Naive thymus-derived CD4-positive, alpha-beta T cell (primary cell): Measurements from ENCODE around the gene RAMP2. TPM values are rescaled to one million over a fixed set of nuclear protein-coding genes. Genes with fewer than 3 reads are reported as not detected.

Source experiments
- ATAC-seq: fragments of 150-1000 bp; cut with Tn5 transposase; 2 replicates; pipeline ENCODE4 v1.10.0; 2021; ENCODE audit warnings: mild to moderate bottlenecking, moderate library complexity
- CTCF ChIA-PET: fragments of 350-600 bp; sonication (Branson Sonifier 250); formaldehyde crosslinking; loops from one replicate; lab custom pipeline; 2021; ENCODE audit warnings: antibody characterized with exemption; lab: Charles Lee
- POLR2A ChIA-PET: fragments of 350-600 bp; sonication (Branson Sonifier 250); formaldehyde crosslinking; loops from one replicate; lab custom pipeline; 2021; ENCODE audit warnings: antibody characterized with exemption, inconsistent platforms; lab: Charles Lee
- DNase-seq, 9 donors: peaks; one replicate each; pipeline versions ENCODE4 v3.0.0 to v3.0.0-alpha.2; 2020 to 2022; ENCODE audit warnings: mixed read lengths in 1 of 9
- H3K27ac ChIP-seq: one replicate; pipeline ENCODE4 v1.7.0; 2013; ENCODE audit warnings: mild to moderate bottlenecking, low read depth, low read length, moderate library complexity
- H3K27me3 ChIP-seq, 2 donors: one replicate each; pipeline ENCODE4 v1.7.0; 2013; ENCODE audit warnings: low read length in 2 of 2, mild to moderate bottlenecking in 2 of 2, moderate library complexity in 2 of 2; ENCODE audit not compliant: control insufficient read depth in 2 of 2, insufficient read depth in 2 of 2
- H3K36me3 ChIP-seq, 3 experiments: 1 replicate in 2 of 3; 2 replicates in 1 of 3; pipeline ENCODE4 v1.7.0; 2013; ENCODE audit warnings: low read length in 3 of 3, mild to moderate bottlenecking in 3 of 3, moderate library complexity in 1 of 3; ENCODE audit not compliant: insufficient read depth in 3 of 3, control insufficient read depth in 2 of 3
- H3K4me1 ChIP-seq, 2 donors: one replicate each; pipeline ENCODE4 v1.7.0; 2013; ENCODE audit warnings: low read length in 2 of 2, mild to moderate bottlenecking in 2 of 2, moderate library complexity in 1 of 2; ENCODE audit not compliant: control insufficient read depth in 2 of 2, insufficient read depth in 2 of 2
- H3K4me3 ChIP-seq: 2 replicates; pipeline ENCODE4 v1.7.0; 2013; ENCODE audit warnings: mild to moderate bottlenecking, low read length
- H3K9me3 ChIP-seq, 3 experiments: 1 replicate in 2 of 3; 2 replicates in 1 of 3; pipeline ENCODE4 v1.7.0; 2013; ENCODE audit warnings: low read length in 3 of 3; ENCODE audit not compliant: control insufficient read depth in 2 of 3
- H3K27ac Mint-ChIP-seq, 9 donors: one replicate each; pipeline ENCODE4 v1.8.0; 2020 to 2022; ENCODE audit warnings: mixed read lengths in 9 of 9, mild to moderate bottlenecking in 8 of 9, moderate library complexity in 5 of 9, inconsistent platforms in 2 of 9
- H3K27me3 Mint-ChIP-seq, 5 donors: one replicate each; pipeline ENCODE4 v1.8.0; 2021 to 2022; ENCODE audit warnings: mixed read lengths in 5 of 5, mild to moderate bottlenecking in 1 of 5
- H3K36me3 Mint-ChIP-seq, 5 donors: one replicate each; pipeline ENCODE4 v1.8.0; 2020 to 2022; ENCODE audit warnings: mixed read lengths in 5 of 5, mild to moderate bottlenecking in 3 of 5, inconsistent platforms in 1 of 5
- H3K4me1 Mint-ChIP-seq, 7 donors: one replicate each; pipeline ENCODE4 v1.8.0; 2020 to 2022; ENCODE audit warnings: mixed read lengths in 7 of 7, mild to moderate bottlenecking in 3 of 7, inconsistent platforms in 1 of 7
- H3K4me3 Mint-ChIP-seq, 10 donors: one replicate each; pipeline ENCODE4 v1.8.0; 2020 to 2022; ENCODE audit warnings: mild to moderate bottlenecking in 10 of 10, mixed read lengths in 10 of 10, moderate library complexity in 6 of 10, inconsistent platforms in 2 of 10
- H3K9me3 Mint-ChIP-seq, 11 donors: one replicate each; pipeline ENCODE4 v1.8.0; 2020 to 2022; ENCODE audit warnings: mixed read lengths in 11 of 11, mild to moderate bottlenecking in 4 of 11, inconsistent platforms in 1 of 11, moderate library complexity in 1 of 11
- intact Hi-C, 2 donors: fragments of 100-400 bp; cut with micrococcal nuclease; formaldehyde crosslinking; loops; one replicate each; pipeline ENCODE4 v1.15.1; 2023
- polyA plus RNA-seq, 2 donors: library from polyadenylated mRNA; unstranded; fragments of 300-500 nt; fragmentation: Illumina TruSeq; gene quantifications; one replicate each; pipeline ENCODE4 v1.2.3, GENCODE V29; 2021
- total RNA-seq, 6 experiments: library from RNA in 5 of 6; stranded (reverse) in 5 of 6; gene quantifications; 1 replicate in 5 of 6; 2 replicates in 1 of 6; pipeline ENCODE4 v1.2.3 and lab custom pipeline; 2021 to 2026

The RAMP2 gene
- total and polyA plus RNA-seq, 7 experiments from 2014 or later, result not detected

DNA sequence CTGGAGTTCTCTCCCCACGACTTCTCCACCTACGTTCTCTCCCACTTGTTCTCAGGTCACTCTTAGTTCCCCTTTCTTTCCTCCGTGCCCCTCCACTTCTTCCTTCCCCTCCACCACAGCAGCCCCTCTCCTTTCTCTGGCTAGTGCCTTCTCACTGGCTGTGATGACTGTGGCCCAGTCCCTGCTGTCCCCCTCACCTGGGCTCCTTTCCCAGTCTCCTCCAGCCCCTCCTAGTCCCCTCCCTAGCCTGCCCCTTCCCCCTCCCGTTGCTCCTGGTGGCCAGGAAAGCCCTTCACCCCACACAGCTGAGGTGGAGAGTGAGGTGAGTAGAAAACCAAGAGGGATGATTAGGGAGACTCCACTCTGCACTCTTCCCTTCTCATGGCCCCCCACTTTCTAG, 34.0 kb downstream of the RAMP2 start:
- peaks cover 0 to 8% (median 3%) of the 10 kb centered on the region in 5 donors for H3K27me3 Mint-ChIP-seq
- H3K36me3 ChIP-seq, result peaks cover 0 to 4% (median 0%) of the 10 kb centered on the region in 3 experiments
- no peak for ATAC-seq
- H3K9me3 ChIP-seq, result no peaks in the 10 kb centered on the region
- peaks cover 0 to 5% (median 0%) of the 10 kb centered on the region in 11 donors for H3K9me3 Mint-ChIP-seq
- H3K27me3 ChIP-seq, result no peaks in the 10 kb centered on the region
- intact Hi-C loops, result no loop called here
- peaks cover 22 to 34% (median 31%) of the 10 kb centered on the region in 7 donors for H3K4me1 Mint-ChIP-seq
- H3K4me3 Mint-ChIP-seq, result no peak overlapping the region
- DNase-seq, result no peak
- POLR2A ChIA-PET, result interaction anchor here (4.2 kb wide), 1 partner anchor 22 kb away, joined by 19 read pairs; the partner anchor contains the start of gene VPS25
- no peak overlapping the region for H3K4me3 ChIP-seq
- CTCF ChIA-PET, result no interaction called here
- H3K27ac Mint-ChIP-seq, result no peak overlapping the region
- H3K4me1 ChIP-seq, result peaks cover 8 to 10% of the 10 kb centered on the region in 2 donors
- H3K27ac ChIP-seq, result no peak overlapping the region
- H3K36me3 Mint-ChIP-seq, result peaks cover 0 to 13% (median 5%) of the 10 kb centered on the region in 5 donors

DNA sequence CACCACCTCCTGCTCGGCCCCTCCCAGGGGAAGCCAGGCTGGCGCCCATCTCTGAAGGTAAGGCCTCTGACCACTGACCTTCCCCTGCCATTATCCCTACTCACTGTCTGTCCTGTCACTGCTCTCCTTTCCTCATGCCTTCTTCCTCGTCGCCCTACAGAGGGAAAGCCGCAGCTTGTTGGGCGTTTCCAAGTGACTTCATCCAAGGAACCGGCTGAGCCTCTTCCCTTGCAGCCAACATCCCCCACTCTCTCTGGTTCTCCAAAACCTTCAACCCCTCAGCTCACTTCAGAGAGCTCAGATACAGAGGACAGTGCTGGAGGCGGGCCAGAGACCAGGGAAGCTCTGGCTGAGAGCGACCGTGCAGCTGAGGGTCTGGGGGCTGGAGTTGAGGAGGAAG, 34.4 kb downstream of the RAMP2 start:
- no peak for ATAC-seq
- H3K36me3 Mint-ChIP-seq, result peaks cover 0 to 13% (median 5%) of the 10 kb centered on the region in 5 donors
- H3K4me1 ChIP-seq, result peaks cover 8 to 10% of the 10 kb centered on the region in 2 donors
- H3K9me3 Mint-ChIP-seq, result peaks cover 0 to 3% (median 0%) of the 10 kb centered on the region in 11 donors
- peaks cover 22 to 34% (median 31%) of the 10 kb centered on the region in 7 donors for H3K4me1 Mint-ChIP-seq
- CTCF ChIA-PET, result no interaction called here
- no peak overlapping the region for H3K4me3 ChIP-seq
- H3K27me3 Mint-ChIP-seq, result peaks cover 0 to 11% (median 0%) of the 10 kb centered on the region in 5 donors
- no peaks in the 10 kb centered on the region for H3K27me3 ChIP-seq
- H3K4me3 Mint-ChIP-seq, result peak overlapping the region in 4 of 10 donors; percentile 33 to 54 (median 44)
- DNase-seq, result no peak
- POLR2A ChIA-PET, result interaction anchor here (0.6 to 4.2 kb wide), 2 partner anchors 22 to 781 kb away, joined by 3 to 19 read pairs; partner anchors contain the start of gene VPS25
- no peak overlapping the region for H3K27ac ChIP-seq
- no peaks in the 10 kb centered on the region for H3K9me3 ChIP-seq
- intact Hi-C loops, result no loop called here
- peak overlapping the region in 2 of 9 donors; percentile 43 to 76 for H3K27ac Mint-ChIP-seq
- H3K36me3 ChIP-seq, result peaks cover 0 to 4% (median 0%) of the 10 kb centered on the region in 3 experiments

DNA sequence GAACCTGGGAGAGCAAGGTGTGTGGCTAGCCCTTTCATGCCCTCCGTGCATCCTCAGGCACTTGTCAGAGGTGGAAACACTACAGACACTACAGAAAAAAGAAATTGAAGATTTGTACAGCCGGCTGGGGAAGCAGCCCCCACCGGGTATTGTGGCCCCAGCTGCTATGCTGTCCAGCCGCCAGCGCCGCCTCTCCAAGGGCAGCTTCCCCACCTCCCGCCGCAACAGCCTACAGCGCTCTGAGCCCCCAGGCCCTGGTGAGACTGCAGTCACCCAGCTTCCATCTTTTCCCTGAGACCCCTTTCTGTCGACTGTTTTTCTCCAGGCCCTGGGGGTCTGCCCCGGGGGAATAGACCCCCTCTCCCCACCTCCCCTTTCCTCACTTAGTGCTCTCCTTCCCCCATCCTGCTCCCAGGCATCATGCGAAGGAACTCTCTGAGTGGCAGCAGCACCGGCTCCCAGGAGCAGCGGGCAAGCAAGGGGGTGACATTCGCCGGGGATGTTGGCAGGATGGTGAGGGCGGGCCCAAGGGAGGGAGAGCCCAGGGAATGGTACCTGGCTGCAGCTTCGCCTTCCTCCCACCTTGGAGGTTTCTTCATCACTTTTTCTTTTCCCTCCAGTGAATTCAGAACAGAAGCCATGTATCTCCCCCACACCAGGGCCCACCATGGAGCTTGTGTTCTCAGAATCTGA, 35.2 kb downstream of the RAMP2 start:
- Mint-ChIP-seq H3K36me3 (peaks cover 0 to 13% (median 5%) of the 10 kb centered on the region in 5 donors), H3K4me1 (peaks cover 22 to 34% (median 31%) of the 10 kb centered on the region in 7 donors), H3K9me3 (peaks cover 0 to 2% (median 0%) of the 10 kb centered on the region in 11 donors), H3K27me3 (peaks cover 0 to 10% (median 0%) of the 10 kb centered on the region in 5 donors), H3K27ac (no peak overlapping the region), H3K4me3 (peak overlapping the region in 6 of 10 donors; percentile 33 to 92 (median 46))
- ATAC-seq (no peak), DNase-seq (no peak)
- CTCF ChIA-PET, result no interaction called here
- Histone ChIP-seq H3K9me3 (no peaks in the 10 kb centered on the region), H3K27ac (no peak overlapping the region), H3K36me3 (peaks cover 0 to 4% (median 0%) of the 10 kb centered on the region in 3 experiments), H3K4me3 (no peak overlapping the region), H3K27me3 (no peaks in the 10 kb centered on the region), H3K4me1 (peaks cover 8 to 10% of the 10 kb centered on the region in 2 donors)
- intact Hi-C loops, result no loop called here
- POLR2A ChIA-PET, result interaction anchor here (0.6 to 4.2 kb wide), 3 partner anchors 23 to 781 kb away, joined by 3 to 19 read pairs (median 4); partner anchors contain the start of gene VPS25

DNA sequence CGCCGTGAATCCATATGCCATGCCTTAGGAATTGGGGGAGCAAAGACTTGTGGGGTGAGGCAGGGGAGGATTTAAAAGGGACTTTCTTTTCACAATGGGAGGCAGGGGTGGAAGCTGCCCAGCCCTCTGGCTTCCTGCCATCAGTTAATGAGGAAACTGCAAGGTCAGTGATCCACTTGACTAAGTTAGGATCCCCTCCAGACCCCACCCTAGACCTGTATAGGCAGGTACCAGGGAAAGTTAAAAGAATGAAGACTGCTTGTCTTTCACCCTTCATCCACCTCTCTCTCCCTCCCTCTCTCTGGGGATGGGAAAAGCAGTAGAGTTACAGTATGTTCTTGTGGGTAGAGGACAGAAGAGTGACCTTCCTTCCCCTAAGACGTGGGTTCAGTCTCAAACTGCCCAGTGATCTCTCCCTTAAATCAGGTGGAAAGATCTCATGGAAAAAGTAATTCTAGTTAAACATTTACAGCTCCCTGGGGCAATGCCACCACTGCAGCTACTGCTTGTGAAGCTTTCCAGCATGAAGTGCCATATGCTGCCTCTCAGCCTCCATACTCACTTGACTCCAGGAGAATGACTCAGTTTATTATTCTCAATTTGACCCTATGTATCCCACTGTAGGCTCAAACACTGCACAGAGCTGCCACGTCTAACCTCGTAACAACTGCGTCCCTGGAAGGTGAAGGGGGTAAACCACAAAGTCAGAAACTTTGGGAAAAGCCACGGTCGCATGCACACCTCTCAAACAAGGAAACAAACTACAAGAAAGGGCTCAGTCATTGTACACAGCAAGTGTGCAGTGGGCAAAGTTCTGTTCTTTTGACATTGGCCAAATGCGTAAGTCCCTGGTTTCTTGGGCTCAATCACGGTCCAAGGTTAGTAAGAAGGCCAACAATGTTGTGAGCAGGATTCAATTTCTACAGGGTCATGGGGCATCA, 36.3 kb downstream of the RAMP2 start:
- H3K4me3 ChIP-seq, result peak overlapping the region; percentile 98
- Mint-ChIP-seq H3K4me3 (peak overlapping the region; percentile 88 to 97 (median 94)), H3K27me3 (peaks cover 0 to 15% (median 0%) of the 10 kb centered on the region in 5 donors), H3K27ac (peak overlapping the region in 5 of 9 donors; percentile 12 to 87 (median 53)), H3K4me1 (peaks cover 22 to 34% (median 31%) of the 10 kb centered on the region in 7 donors), H3K36me3 (peaks cover 0 to 13% (median 5%) of the 10 kb centered on the region in 5 donors), H3K9me3 (peaks cover 0 to 2% (median 0%) of the 10 kb centered on the region in 11 donors)
- POLR2A ChIA-PET, result interaction anchor here (0.6 to 4.2 kb wide), 3 partner anchors 9 to 25 kb away, joined by 3 to 19 read pairs (median 4); partner anchors contain the start of gene VPS25
- DNase-seq, result no peak
- CTCF ChIA-PET, result no interaction called here
- ATAC-seq, result no peak
- no peaks in the 10 kb centered on the region for H3K27me3 ChIP-seq
- H3K4me1 ChIP-seq, result peaks cover 8 to 10% of the 10 kb centered on the region in 2 donors
- peaks cover 0 to 4% (median 0%) of the 10 kb centered on the region in 3 experiments for H3K36me3 ChIP-seq
- H3K27ac ChIP-seq, result peak overlapping the region; percentile 76
- H3K9me3 ChIP-seq, result no peaks in the 10 kb centered on the region
- intact Hi-C loops, result loop anchor here (1.0 kb wide), 1 partner anchor 27 kb away; the partner anchor contains the start of gene BECN1 (in 2 of the 2)

DNA sequence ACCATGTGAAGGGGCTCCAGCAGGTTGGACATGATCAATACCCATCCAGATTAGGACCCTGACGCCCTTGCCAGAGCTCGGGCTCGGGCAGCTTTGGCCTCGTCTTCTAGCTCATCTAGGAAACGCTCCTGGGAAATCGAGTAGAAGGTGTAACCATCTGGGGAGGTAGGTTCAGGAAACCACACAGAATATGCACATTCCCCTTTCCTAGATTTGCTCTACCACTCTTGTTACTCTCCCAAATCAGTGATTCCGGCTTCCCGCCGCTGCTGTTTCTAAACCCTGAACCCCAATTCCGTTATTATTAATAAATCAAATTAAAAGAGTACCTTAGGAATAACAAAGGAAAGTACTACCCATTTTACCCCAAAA, 37.0 kb downstream of the RAMP2 start:
- H3K36me3 Mint-ChIP-seq, result peaks cover 0 to 13% (median 5%) of the 10 kb centered on the region in 5 donors
- peaks cover 0 to 2% (median 0%) of the 10 kb centered on the region in 11 donors for H3K9me3 Mint-ChIP-seq
- H3K4me1 Mint-ChIP-seq, result peaks cover 22 to 34% (median 31%) of the 10 kb centered on the region in 7 donors
- peak overlapping the region; percentile 88 to 97 (median 94) for H3K4me3 Mint-ChIP-seq
- no peak for ATAC-seq
- Histone ChIP-seq H3K4me1 (peaks cover 8 to 10% of the 10 kb centered on the region in 2 donors), H3K36me3 (peaks cover 0 to 4% (median 0%) of the 10 kb centered on the region in 3 experiments), H3K9me3 (no peaks in the 10 kb centered on the region), H3K27ac (peak overlapping the region; percentile 76), H3K4me3 (peak overlapping the region; percentile 98), H3K27me3 (no peaks in the 10 kb centered on the region)
- CTCF ChIA-PET, result interaction anchor here (0.7 to 1.0 kb wide), 2 partner anchors 26 to 38 kb away, joined by 3 to 6 read pairs; partner anchors contain the start of gene BECN1
- DNase-seq, result no peak
- H3K27me3 Mint-ChIP-seq, result peaks cover 0 to 19% (median 0%) of the 10 kb centered on the region in 5 donors
- intact Hi-C loops, result loop anchor here (1.0 kb wide), 1 partner anchor 26 kb away; the partner anchor contains the start of gene BECN1 (in 2 of the 2)
- POLR2A ChIA-PET, result interaction anchor here (0.6 to 4.2 kb wide), 5 partner anchors 8 to 682 kb away, joined by 3 to 19 read pairs (median 3); partner anchors contain the start of genes BECN1, PSME3 and VPS25
- peak overlapping the region in 8 of 9 donors; percentile 68 to 93 (median 84) for H3K27ac Mint-ChIP-seq
